WTC11 (cell line): Measurements from ENCODE around the gene LRFN2.

Experiments
- ESRRA ChIP-seq: sonication (generic); formaldehyde crosslinking; IDR thresholded peaks from 2 replicates; pipeline ENCODE4 v1.8.1; 2022; ENCODE audit warnings: mild to moderate bottlenecking, missing genetic modification reagents, borderline replicate concordance
- MYBL2 ChIP-seq: sonication (generic); formaldehyde crosslinking; IDR thresholded peaks from 2 replicates; pipeline ENCODE4 v1.8.1; 2023; ENCODE audit warnings: mild to moderate bottlenecking, moderate library complexity, missing genetic modification reagents
- NR1H2 ChIP-seq: sonication (generic); formaldehyde crosslinking; IDR thresholded peaks from 2 replicates; pipeline ENCODE4 v1.9.0; 2021; ENCODE audit warnings: mild to moderate bottlenecking, moderate library complexity, missing genetic modification reagents
- RELA ChIP-seq: sonication (generic); formaldehyde crosslinking; IDR thresholded peaks from 2 replicates; pipeline ENCODE4 v1.8.1; 2022; ENCODE audit warnings: missing genetic modification reagents, mild to moderate bottlenecking, borderline replicate concordance
- TEAD4 ChIP-seq: sonication (generic); formaldehyde crosslinking; IDR thresholded peaks from 2 replicates; pipeline ENCODE4 v1.8.0; 2022; ENCODE audit warnings: mild to moderate bottlenecking, missing genetic modification reagents
- ZNF396 ChIP-seq: fragments of 250-450 bp; sonication (Bioruptor Pico); IDR thresholded peaks from 2 replicates; pipeline ENCODE4 v1.8.0; 2021; ENCODE audit warnings: mild to moderate bottlenecking, moderate library complexity, borderline replicate concordance
- TF ChIP-seq, protein P1 (sequence below): fragments of 200-600 bp; IDR thresholded peaks from 2 replicates; pipeline ENCODE4 v1.8.0; 2022; ENCODE audit warnings: antibody characterized with exemption
- TF ChIP-seq, protein P2 (sequence below): sonication (generic); formaldehyde crosslinking; IDR thresholded peaks from 2 replicates; pipeline ENCODE4 v1.8.1; 2023; ENCODE audit warnings: mild to moderate bottlenecking, missing genetic modification reagents, moderate library complexity
- TF ChIP-seq, protein P3 (sequence below): sonication (generic); formaldehyde crosslinking; IDR thresholded peaks from 2 replicates; pipeline ENCODE4 v1.8.0; 2023; ENCODE audit warnings: missing genetic modification reagents, mild to moderate bottlenecking, borderline replicate concordance
- TF ChIP-seq, protein P4 (sequence below): sonication (generic); formaldehyde crosslinking; IDR thresholded peaks from 2 replicates; pipeline ENCODE4 v1.8.0; 2022; ENCODE audit warnings: mild to moderate bottlenecking, missing genetic modification reagents

DNA sequence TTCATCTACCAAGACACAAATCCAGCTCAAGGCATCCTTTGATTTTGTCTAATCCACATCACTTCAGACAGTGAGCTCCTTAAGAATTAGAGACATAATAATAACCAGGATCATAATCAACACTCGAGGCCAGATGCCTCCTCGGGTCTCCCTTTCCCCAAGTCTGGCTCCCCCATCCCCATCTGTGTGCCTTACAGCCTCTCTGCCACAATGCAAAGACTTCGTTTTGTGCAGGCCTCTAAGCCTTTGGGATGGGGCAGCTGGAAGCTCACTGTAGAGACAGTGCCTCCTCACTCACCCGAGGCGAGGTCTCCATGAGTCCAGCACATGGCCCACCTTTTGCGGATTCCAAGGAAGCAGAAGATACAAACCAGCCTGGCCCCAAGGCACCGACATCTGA, 30.3 kb downstream of the LRFN2 start:
- TF ChIP-seq ESRRA (CRISPR knock-in tag) (no peak), RELA (CRISPR knock-in tag) (no peak), ZNF396 (CRISPR knock-in tag) (no peak), MYBL2 (CRISPR knock-in tag) (no peak), TEAD4 (CRISPR knock-in tag) (no peak), NR1H2 (no peak)
- TF ChIP-seq, protein P1, sequence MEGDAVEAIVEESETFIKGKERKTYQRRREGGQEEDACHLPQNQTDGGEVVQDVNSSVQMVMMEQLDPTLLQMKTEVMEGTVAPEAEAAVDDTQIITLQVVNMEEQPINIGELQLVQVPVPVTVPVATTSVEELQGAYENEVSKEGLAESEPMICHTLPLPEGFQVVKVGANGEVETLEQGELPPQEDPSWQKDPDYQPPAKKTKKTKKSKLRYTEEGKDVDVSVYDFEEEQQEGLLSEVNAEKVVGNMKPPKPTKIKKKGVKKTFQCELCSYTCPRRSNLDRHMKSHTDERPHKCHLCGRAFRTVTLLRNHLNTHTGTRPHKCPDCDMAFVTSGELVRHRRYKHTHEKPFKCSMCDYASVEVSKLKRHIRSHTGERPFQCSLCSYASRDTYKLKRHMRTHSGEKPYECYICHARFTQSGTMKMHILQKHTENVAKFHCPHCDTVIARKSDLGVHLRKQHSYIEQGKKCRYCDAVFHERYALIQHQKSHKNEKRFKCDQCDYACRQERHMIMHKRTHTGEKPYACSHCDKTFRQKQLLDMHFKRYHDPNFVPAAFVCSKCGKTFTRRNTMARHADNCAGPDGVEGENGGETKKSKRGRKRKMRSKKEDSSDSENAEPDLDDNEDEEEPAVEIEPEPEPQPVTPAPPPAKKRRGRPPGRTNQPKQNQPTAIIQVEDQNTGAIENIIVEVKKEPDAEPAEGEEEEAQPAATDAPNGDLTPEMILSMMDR, result no peak
- TF ChIP-seq, protein P2, sequence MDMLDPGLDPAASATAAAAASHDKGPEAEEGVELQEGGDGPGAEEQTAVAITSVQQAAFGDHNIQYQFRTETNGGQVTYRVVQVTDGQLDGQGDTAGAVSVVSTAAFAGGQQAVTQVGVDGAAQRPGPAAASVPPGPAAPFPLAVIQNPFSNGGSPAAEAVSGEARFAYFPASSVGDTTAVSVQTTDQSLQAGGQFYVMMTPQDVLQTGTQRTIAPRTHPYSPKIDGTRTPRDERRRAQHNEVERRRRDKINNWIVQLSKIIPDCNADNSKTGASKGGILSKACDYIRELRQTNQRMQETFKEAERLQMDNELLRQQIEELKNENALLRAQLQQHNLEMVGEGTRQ (CRISPR knock-in tag), result no peak
- TF ChIP-seq, protein P3, sequence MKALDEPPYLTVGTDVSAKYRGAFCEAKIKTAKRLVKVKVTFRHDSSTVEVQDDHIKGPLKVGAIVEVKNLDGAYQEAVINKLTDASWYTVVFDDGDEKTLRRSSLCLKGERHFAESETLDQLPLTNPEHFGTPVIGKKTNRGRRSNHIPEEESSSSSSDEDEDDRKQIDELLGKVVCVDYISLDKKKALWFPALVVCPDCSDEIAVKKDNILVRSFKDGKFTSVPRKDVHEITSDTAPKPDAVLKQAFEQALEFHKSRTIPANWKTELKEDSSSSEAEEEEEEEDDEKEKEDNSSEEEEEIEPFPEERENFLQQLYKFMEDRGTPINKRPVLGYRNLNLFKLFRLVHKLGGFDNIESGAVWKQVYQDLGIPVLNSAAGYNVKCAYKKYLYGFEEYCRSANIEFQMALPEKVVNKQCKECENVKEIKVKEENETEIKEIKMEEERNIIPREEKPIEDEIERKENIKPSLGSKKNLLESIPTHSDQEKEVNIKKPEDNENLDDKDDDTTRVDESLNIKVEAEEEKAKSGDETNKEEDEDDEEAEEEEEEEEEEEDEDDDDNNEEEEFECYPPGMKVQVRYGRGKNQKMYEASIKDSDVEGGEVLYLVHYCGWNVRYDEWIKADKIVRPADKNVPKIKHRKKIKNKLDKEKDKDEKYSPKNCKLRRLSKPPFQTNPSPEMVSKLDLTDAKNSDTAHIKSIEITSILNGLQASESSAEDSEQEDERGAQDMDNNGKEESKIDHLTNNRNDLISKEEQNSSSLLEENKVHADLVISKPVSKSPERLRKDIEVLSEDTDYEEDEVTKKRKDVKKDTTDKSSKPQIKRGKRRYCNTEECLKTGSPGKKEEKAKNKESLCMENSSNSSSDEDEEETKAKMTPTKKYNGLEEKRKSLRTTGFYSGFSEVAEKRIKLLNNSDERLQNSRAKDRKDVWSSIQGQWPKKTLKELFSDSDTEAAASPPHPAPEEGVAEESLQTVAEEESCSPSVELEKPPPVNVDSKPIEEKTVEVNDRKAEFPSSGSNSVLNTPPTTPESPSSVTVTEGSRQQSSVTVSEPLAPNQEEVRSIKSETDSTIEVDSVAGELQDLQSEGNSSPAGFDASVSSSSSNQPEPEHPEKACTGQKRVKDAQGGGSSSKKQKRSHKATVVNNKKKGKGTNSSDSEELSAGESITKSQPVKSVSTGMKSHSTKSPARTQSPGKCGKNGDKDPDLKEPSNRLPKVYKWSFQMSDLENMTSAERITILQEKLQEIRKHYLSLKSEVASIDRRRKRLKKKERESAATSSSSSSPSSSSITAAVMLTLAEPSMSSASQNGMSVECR (CRISPR knock-in tag), result no peak
- TF ChIP-seq, protein P4, sequence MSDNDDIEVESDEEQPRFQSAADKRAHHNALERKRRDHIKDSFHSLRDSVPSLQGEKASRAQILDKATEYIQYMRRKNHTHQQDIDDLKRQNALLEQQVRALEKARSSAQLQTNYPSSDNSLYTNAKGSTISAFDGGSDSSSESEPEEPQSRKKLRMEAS (CRISPR knock-in tag), result no peak
